NCI-H774 (cell line): ENCODE measurements around the gene PCCA.
"Not testable (repeated sequence)": the region's sequence is repeated elsewhere in the genome, so short reads cannot be mapped to it uniquely, and the experiment has no call there.

Source experiments
- DNase-seq: peaks from one replicate; lab custom pipeline; 2025; lab: John Stamatoyannopoulos, UW

PCCA gene

GRCh38 chr13:100510208-100510957 is 421.5 kb downstream of the PCCA start:
- peak; percentile 43 for DNase-seq

DNA sequence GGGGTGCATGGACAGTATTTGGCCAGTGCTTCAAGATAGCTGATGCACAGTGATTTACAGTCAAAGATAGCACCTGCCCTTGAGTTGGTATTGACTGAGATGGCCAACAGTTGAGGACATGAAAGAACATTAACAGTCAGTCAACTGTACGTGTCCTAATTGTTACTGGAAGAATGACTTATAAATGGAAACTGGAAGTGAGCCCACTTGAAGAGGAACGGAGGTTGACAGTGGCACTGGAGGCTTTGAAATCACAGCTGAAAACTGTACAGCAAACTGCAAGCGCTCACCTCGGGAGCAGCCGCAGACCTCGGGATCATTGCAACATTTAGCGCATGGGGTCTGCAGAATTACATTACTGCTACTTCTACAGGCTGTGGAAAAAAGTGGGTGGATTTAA is 422.6 kb downstream of the PCCA start:
- DNase-seq: no peak

- no peak for DNase-seq
Observed at GRCh38 chr13:100512422-100512821, 423.5 kb downstream of the PCCA start.

- no peak for DNase-seq
Observed at GRCh38 chr13:100513171-100513570, 424.3 kb downstream of the PCCA start.

DNA sequence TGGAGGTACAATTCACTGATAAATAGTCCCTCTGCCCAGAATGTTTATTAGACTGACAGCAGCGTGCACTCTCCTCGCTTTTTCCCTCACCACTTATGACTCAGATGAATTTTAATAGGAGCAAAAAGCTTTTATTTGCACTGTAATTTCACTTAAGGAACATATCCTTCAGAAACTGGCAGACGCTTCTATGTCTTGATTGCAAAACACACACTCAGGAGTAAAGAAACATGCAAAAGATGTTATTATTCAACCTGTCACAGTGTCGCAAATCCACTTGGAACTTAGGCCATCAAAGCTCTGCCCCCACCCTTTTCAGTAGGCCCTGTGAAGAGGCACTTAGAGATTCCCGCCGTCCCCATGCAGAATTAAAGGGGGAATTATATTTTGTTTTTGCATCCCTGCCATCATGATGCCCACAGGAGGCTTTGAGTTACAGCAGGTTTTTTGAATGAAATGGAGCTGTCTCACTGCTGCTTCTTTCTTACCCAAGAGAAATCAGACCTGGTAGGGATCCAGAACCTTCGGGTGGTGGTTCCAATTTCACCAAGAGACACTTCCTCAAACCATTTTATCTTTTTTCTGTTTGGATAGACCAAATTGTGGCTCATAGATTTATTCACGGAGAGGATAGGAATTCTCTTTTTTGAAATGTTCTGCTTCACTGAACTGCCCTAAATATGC is 425.2 kb downstream of the PCCA start:
- DNase-seq: peak; percentile 36

DNA sequence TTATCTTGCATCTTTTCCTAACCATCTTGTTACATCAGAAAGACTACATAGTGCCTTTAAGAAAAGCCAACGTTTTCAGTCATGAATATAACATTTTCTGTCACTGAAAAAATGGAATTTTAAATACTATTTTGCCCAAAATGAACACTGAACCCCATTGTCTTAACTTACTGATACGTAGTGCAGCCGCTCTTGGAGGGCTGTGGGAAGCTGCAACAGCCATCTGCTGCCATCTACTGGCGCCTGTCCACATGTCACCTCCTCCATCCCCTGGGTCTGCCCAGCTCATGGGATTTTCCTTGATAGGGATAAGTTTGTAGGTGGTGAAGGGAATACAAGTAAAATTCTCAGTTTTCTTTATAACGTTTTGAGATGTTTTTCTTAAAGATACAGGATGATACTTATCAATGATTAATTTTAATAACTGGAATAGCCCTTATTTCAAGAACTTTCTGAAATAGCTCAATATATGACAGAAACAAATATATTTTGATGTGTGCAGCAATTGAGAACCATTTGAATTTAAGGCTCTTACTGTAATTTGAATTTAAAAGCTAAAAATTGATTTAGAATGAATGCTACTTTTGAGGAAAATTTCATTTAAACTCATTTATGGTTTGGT is 426.0 kb downstream of the PCCA start:
- DNase-seq: peak; percentile 62

GRCh38 chr13:100515410-100515800 is 426.5 kb downstream of the PCCA start:
- DNase-seq: no peak

- DNase-seq: no peak
Observed at GRCh38 chr13:100517135-100517534, 428.2 kb downstream of the PCCA start.

- no peak for DNase-seq
Observed at GRCh38 chr13:100517728-100518127, 428.8 kb downstream of the PCCA start.

GRCh38 chr13:100518394-100519062 is 429.6 kb downstream of the PCCA start:
- no peak for DNase-seq

GRCh38 chr13:100519626-100520025 is 430.7 kb downstream of the PCCA start:
- DNase-seq: no peak

DNA sequence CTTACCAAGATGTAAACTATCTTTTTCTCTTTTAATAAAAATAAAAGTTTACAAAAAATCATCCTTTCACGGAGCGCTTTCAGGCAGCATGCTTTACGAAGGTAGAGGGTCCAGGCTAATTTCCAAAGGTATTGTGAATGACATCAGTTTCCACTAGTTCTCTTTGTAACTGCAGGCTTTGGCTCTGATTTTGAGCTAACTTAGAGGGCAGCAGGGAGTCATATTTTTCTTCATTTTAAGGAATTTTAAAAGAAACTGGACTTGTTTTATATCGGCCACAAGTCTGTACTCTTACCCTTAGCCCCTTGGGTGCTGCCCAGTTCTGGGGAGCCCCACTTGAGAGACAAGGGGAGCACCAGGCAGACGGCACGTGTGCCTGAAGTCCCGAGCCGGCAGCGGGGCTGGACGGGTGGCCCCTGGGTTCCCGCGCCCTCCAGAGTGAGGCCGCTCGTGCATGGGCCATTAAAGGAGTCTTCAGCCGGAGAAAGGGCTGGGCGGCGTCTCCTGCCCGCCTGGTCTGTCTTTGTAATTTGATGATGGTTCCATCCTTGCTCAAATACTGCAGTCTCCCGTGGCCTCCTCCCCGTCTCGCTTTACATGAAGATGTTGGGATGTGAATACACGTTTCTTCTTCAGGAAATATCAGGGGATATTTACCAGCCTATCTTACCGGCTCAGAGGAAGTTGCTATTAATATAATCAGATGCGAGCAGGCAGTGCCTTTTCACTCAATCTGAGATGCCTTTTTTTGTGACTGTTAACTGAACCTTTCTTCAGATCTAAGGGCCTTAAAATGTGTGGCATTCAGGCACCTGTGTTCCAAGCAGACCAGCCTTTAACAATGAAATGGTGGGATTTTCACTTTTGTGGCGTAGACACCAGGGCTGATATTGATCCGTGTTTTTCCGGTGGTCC is 432.3 kb downstream of the PCCA start:
- no peak for DNase-seq

DNA sequence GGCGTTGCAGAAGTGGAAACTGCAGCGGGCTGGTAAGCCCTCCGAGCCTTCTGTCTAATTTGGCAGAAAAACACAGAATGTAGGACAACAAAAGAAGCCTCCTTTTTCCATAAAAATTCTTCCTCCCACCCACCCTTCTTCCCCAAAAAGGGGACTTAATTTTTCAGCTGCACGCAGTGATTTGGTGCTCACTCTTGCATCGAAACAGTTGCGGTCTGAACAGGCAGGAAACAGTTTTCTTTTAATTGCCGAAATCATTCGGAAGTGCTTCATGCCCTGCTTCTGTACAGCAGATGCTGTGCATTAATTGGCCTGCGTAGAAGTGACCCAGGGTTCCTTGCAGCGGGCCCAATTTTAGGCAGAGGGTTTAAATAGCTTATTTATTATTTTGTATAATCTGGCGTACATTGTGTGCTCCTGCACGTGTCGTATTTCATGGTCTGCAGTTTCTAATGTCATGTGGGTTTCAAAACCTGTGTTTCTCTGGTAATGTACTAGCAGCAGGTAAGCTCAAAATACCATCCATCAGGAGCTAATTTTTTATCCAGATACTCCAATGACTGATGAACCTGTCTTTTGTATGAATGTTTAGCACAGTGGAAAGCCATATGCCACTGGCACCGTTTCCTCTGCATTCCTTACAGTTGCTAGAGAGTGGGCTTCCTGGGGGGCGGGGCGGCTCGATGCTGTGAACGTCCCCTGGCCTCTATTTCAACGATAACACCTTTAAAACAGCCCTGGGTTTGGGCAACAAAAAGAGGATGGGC is 433.1 kb downstream of the PCCA start:
- no peak for DNase-seq

DNA sequence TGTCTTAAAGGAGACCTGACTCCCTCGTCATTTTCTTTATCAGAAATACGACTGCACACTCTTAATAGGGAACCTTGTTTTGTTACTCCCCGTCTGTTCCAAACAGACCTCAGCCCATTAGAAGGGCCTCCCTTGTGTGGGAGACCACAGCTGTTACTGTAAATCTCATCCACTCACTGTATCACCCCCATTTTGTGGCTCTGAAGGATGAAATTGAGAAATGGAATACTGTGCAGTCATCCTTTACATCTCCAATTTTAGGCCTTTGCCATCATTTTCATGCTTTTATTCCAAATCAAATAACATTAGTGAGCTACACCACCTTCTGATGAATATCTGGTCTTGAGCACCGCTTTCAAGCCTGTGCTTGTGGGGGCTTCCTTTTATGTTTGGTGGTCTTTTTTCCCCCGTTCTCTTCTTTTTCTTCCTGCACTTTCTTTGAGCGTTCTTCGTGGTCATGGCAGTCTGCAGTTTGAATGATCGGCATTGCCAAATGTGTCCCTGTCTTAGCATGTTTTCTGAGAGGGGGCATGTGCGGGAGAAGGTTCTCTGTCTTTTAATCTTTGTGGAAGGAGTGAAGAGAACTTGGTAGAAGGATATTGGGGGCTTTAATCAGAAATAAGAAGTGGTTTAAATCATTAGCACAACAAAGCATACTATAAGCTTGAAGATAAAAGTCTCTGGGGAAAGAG is 433.9 kb downstream of the PCCA start:
- DNase-seq: no peak

DNA sequence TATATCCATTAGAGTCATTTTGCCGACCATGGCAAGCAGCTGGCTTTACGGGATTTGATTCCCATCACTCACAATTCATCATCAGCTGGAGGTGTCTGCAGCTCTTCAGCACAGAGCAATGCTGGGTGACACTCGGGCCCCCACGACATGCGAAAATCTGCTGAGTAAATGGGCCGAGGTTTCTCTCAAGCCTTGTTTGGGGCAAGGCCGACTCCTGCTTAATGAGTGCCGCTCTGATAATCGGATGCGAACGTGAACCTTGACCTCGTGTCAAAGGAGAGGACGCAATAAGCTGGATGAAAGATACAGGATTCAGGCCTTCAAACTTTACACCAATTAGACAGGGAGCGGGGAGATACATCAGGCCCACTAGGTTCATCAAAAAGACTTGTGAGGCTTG is 434.5 kb downstream of the PCCA start:
- DNase-seq: no peak

DNA sequence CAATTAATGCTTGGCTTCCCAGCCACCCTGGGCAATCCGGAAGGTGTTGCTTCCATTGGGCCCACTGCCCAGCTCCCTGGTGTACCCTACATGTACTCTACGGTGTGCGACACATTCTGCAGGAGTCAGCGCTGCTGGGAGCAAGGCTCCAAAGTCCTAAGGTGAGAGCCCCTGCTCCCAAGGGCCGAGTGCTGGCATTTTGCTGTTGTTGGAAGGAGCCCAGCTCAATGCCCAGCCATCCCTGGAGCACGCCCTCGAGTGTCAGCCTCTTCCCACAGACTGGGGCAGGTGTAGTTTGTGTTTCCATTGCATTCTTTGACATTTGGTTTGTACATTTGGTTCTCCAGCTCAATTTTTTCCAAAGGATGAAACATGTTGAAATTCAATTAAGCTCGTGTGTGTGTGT is 435.1 kb downstream of the PCCA start:
- DNase-seq: no peak

GRCh38 chr13:100524688-100525087 is 435.8 kb downstream of the PCCA start:
- not testable (repeated sequence) for DNase-seq

- DNase-seq: no peak
Observed at GRCh38 chr13:100525453-100526317, 436.8 kb downstream of the PCCA start.

DNA sequence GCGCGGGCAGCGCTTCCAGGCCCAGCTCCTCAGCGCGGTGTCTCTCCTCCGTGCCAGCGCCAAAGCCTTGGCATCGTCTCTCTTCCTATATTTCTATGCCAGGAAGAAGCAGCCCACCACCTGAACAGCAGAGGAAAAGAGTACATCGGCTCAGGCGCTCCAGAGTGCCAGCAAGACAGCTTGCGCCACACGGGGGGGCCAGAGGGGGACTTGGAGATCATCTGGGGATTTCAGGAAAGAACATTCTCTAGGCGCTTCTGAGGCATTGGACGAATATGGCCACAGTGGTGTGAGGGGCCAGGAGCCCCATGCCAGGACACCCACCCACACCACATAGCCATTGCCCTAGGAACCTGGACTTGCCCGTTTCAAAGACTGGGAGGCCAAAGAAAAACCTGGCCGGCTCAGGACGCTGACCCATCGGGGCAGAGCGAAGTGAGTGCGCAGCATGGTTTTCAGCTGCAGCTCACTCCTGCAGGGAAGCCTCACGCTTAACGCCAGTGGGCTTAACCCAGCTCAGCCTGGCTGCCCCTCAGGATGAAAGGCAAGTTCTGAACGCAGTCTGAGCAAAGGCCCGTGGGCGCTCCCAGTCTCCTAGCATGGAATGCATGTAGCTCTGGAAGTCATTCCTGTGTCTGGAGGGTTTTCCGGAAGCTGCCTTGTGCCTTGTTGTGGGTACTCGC is 437.6 kb downstream of the PCCA start:
- no peak for DNase-seq
